Activated T-cell treated with anti-CD3 and anti-CD28 coated beads, Interleukin-2, amount 50 U/mL, for 24 hours (primary cell): ENCODE data around the gene MARCHF7.
A peak's percentile ranks its signal among the peaks of the same experiment; 100 is the strongest.
"Not testable (repeated sequence)": the region's sequence is repeated elsewhere in the genome, so short reads cannot be mapped to it uniquely, and the experiment has no call there.

Experiments
- DNase-seq: peaks from one replicate; pipeline ENCODE4 v3.0.0-alpha.2; 2020
- H3K27ac Mint-ChIP-seq: 2 replicates; pipeline ENCODE4 v1.8.0; 2020; ENCODE audit warnings: mild to moderate bottlenecking, mixed read lengths
- H3K27me3 Mint-ChIP-seq: 2 replicates; pipeline ENCODE4 v1.8.0; 2020; ENCODE audit warnings: mixed read lengths
- H3K36me3 Mint-ChIP-seq: 2 replicates; pipeline ENCODE4 v1.8.0; 2020; ENCODE audit warnings: low read depth, mixed read lengths
- H3K4me1 Mint-ChIP-seq: 2 replicates; pipeline ENCODE4 v1.8.0; 2020; ENCODE audit warnings: low read depth, mixed read lengths
- H3K4me3 Mint-ChIP-seq: 2 replicates; pipeline ENCODE4 v1.8.0; 2020; ENCODE audit warnings: mild to moderate bottlenecking, moderate library complexity, mixed read lengths
- H3K9me3 Mint-ChIP-seq: 2 replicates; pipeline ENCODE4 v1.8.0; 2020; ENCODE audit warnings: mixed read lengths

Gene MARCHF7

GRCh38 chr2:159712929-159713420, 669 bp downstream of the MARCHF7 start:
- Mint-ChIP-seq H3K9me3 (no peaks in the 10 kb centered on the region), H3K4me3 (peak overlapping the region; percentile 100), H3K4me1 (peaks cover 57% of the 10 kb centered on the region), H3K27ac (peak overlapping the region; percentile 100), H3K36me3 (peaks cover 60% of the 10 kb centered on the region), H3K27me3 (no peaks in the 10 kb centered on the region)
- no peak for DNase-seq

GRCh38 chr2:159713631-159714246, 1.4 kb downstream of the MARCHF7 start:
- Mint-ChIP-seq H3K9me3 (no peaks in the 10 kb centered on the region), H3K27ac (peak overlapping the region; percentile 100), H3K4me3 (peak overlapping the region; percentile 100), H3K36me3 (peaks cover 66% of the 10 kb centered on the region), H3K27me3 (no peaks in the 10 kb centered on the region), H3K4me1 (peaks cover 62% of the 10 kb centered on the region)
- DNase-seq, result no peak

GRCh38 chr2:159714247-159714930, 2.1 kb downstream of the MARCHF7 start:
- H3K9me3 Mint-ChIP-seq, result no peaks in the 10 kb centered on the region
- no peak for DNase-seq
- peaks cover 69% of the 10 kb centered on the region for H3K36me3 Mint-ChIP-seq
- peak overlapping the region; percentile 100 for H3K4me3 Mint-ChIP-seq
- H3K27ac Mint-ChIP-seq, result peak overlapping the region; percentile 100
- H3K4me1 Mint-ChIP-seq, result peaks cover 66% of the 10 kb centered on the region
- no peaks in the 10 kb centered on the region for H3K27me3 Mint-ChIP-seq

GRCh38 chr2:159715451-159715850, 3.1 kb downstream of the MARCHF7 start:
- Mint-ChIP-seq H3K36me3 (peaks cover 79% of the 10 kb centered on the region), H3K4me1 (peaks cover 74% of the 10 kb centered on the region), H3K4me3 (peak overlapping the region; percentile 100), H3K27me3 (no peaks in the 10 kb centered on the region), H3K9me3 (no peaks in the 10 kb centered on the region), H3K27ac (peak overlapping the region; percentile 76)
- no peak for DNase-seq

- not testable (repeated sequence) for H3K27me3 Mint-ChIP-seq, H3K4me3 Mint-ChIP-seq, DNase-seq, H3K9me3 Mint-ChIP-seq
- peaks cover 75% of the 10 kb centered on the region for H3K4me1 Mint-ChIP-seq
- H3K36me3 Mint-ChIP-seq, result peaks cover 88% of the 10 kb centered on the region
- H3K27ac Mint-ChIP-seq, result peak overlapping the region; percentile 33
Observed at GRCh38 chr2:159716409-159716808, 4.1 kb downstream of the MARCHF7 start.

- peaks cover 93% of the 10 kb centered on the region for H3K36me3 Mint-ChIP-seq
Observed at GRCh38 chr2:159716857-159717256, 4.6 kb downstream of the MARCHF7 start.

GRCh38 chr2:159720676-159721075, 8.4 kb downstream of the MARCHF7 start:
- H3K9me3 Mint-ChIP-seq, result peaks cover 3% of the 10 kb centered on the region
- H3K4me1 Mint-ChIP-seq, result peaks cover 93% of the 10 kb centered on the region
- H3K27ac Mint-ChIP-seq, result peak overlapping the region; percentile 5
- H3K36me3 Mint-ChIP-seq, result peaks cover 98% of the 10 kb centered on the region
- H3K4me3 Mint-ChIP-seq, result no peak overlapping the region
- no peaks in the 10 kb centered on the region for H3K27me3 Mint-ChIP-seq
- DNase-seq, result no peak

More at GRCh38 chr2:159716857-159717256, 4.6 kb downstream of the MARCHF7 start:
- Mint-ChIP-seq H3K4me3 (peak overlapping the region; percentile 27), H3K9me3 (no peaks in the 10 kb centered on the region), H3K4me1 (peaks cover 75% of the 10 kb centered on the region), H3K27me3 (no peaks in the 10 kb centered on the region), H3K27ac (peak overlapping the region; percentile 33)
- DNase-seq, result no peak

GRCh38 chr2:159722580-159722979, 10.3 kb downstream of the MARCHF7 start:
- Mint-ChIP-seq H3K27ac (peak overlapping the region; percentile 41), H3K4me3 (no peak overlapping the region), H3K9me3 (peaks cover 3% of the 10 kb centered on the region), H3K27me3 (no peaks in the 10 kb centered on the region), H3K4me1 (peaks cover 90% of the 10 kb centered on the region), H3K36me3 (peaks cover 95% of the 10 kb centered on the region)
- no peak for DNase-seq

- H3K27ac Mint-ChIP-seq, result peak overlapping the region; percentile 14
- DNase-seq, H3K4me3 Mint-ChIP-seq, H3K9me3 Mint-ChIP-seq, H3K27me3 Mint-ChIP-seq: not testable (repeated sequence)
- peaks cover 82% of the 10 kb centered on the region for H3K4me1 Mint-ChIP-seq
- H3K36me3 Mint-ChIP-seq, result peaks cover 96% of the 10 kb centered on the region
Observed at GRCh38 chr2:159724795-159725572, 12.7 kb downstream of the MARCHF7 start.

GRCh38 chr2:159725713-159726112, 13.4 kb downstream of the MARCHF7 start:
- Mint-ChIP-seq H3K4me3 (no peak overlapping the region), H3K27ac (peak overlapping the region; percentile 47), H3K9me3 (peaks cover 3% of the 10 kb centered on the region), H3K4me1 (peaks cover 79% of the 10 kb centered on the region), H3K36me3 (peaks cover 96% of the 10 kb centered on the region), H3K27me3 (no peaks in the 10 kb centered on the region)
- no peak for DNase-seq

- Mint-ChIP-seq H3K27ac (peak overlapping the region; percentile 26), H3K36me3 (peaks cover 93% of the 10 kb centered on the region), H3K4me3 (no peak overlapping the region), H3K9me3 (peaks cover 3% of the 10 kb centered on the region), H3K4me1 (peaks cover 59% of the 10 kb centered on the region), H3K27me3 (no peaks in the 10 kb centered on the region)
- DNase-seq, result no peak
Observed at GRCh38 chr2:159728629-159729028, 16.3 kb downstream of the MARCHF7 start.

- Mint-ChIP-seq H3K27ac (peak overlapping the region; percentile 75), H3K36me3 (peaks cover 96% of the 10 kb centered on the region), H3K4me3 (no peak overlapping the region), H3K9me3 (no peaks in the 10 kb centered on the region), H3K4me1 (peaks cover 53% of the 10 kb centered on the region), H3K27me3 (no peaks in the 10 kb centered on the region)
- DNase-seq, result no peak
Observed at GRCh38 chr2:159735648-159736047, 23.3 kb downstream of the MARCHF7 start.

GRCh38 chr2:159736048-159736447, 23.7 kb downstream of the MARCHF7 start:
- H3K27me3 Mint-ChIP-seq, result no peaks in the 10 kb centered on the region
- peaks cover 55% of the 10 kb centered on the region for H3K4me1 Mint-ChIP-seq
- no peak for DNase-seq
- no peaks in the 10 kb centered on the region for H3K9me3 Mint-ChIP-seq
- H3K4me3 Mint-ChIP-seq, result no peak overlapping the region
- H3K36me3 Mint-ChIP-seq, result peaks cover 94% of the 10 kb centered on the region
- peak overlapping the region; percentile 75 for H3K27ac Mint-ChIP-seq

- DNase-seq, result no peak
- H3K4me1 Mint-ChIP-seq, result peaks cover 53% of the 10 kb centered on the region
- H3K27ac Mint-ChIP-seq, result no peak overlapping the region
- no peaks in the 10 kb centered on the region for H3K9me3 Mint-ChIP-seq
- H3K4me3 Mint-ChIP-seq, result no peak overlapping the region
- H3K36me3 Mint-ChIP-seq, result peaks cover 95% of the 10 kb centered on the region
- no peaks in the 10 kb centered on the region for H3K27me3 Mint-ChIP-seq
Observed at GRCh38 chr2:159737292-159737916, 25.1 kb downstream of the MARCHF7 start.
